HepG2 (cell line): ENCODE data around the gene IL6ST. TPM values are rescaled to one million over a fixed set of nuclear protein-coding genes. Genes with fewer than 3 reads are reported as not detected.

Experiments
- AKAP8 ChIP-seq: sonication (generic); formaldehyde crosslinking; IDR thresholded peaks from 2 replicates; pipeline ENCODE4 v1.5.1; 2020; ENCODE audit warnings: mild to moderate bottlenecking, missing genetic modification reagents
- GZF1 ChIP-seq: sonication (generic); formaldehyde crosslinking; IDR thresholded peaks from 2 replicates; pipeline ENCODE4 v1.5.1; 2020; ENCODE audit warnings: mild to moderate bottlenecking, missing genetic modification reagents
- HIC2 ChIP-seq: sonication (generic); formaldehyde crosslinking; IDR thresholded peaks from 2 replicates; pipeline ENCODE4 v1.9.0; 2022; ENCODE audit warnings: low read depth, missing genetic modification reagents
- HNRNPL ChIP-seq: fragments of 200-400 bp; formaldehyde crosslinking; IDR thresholded peaks from 2 replicates; pipeline ENCODE4 v1.6.1; 2017; ENCODE audit warnings: mild to moderate bottlenecking, low read depth, low read length
- PAXIP1 ChIP-seq: sonication (generic); formaldehyde crosslinking; conservative IDR thresholded peaks from 2 replicates; pipeline ENCODE4 v1.4.0; 2020; ENCODE audit warnings: mild to moderate bottlenecking, missing genetic modification reagents, moderate library complexity
- RXRB ChIP-seq: IDR thresholded peaks from 2 replicates; pipeline ENCODE4 v1.6.1; 2016; ENCODE audit warnings: borderline replicate concordance, missing genetic modification reagents, missing compliant biosample characterization
- YY1 ChIP-seq: IDR thresholded peaks from 2 replicates; pipeline ENCODE4 v1.6.1; 2011; ENCODE audit warnings: low read length, low read depth, moderate library complexity, mild to moderate bottlenecking; ENCODE audit not compliant: insufficient read depth, insufficient replicate concordance
- ZNF138 ChIP-seq: sonication (generic); formaldehyde crosslinking; IDR thresholded peaks from 2 replicates; pipeline ENCODE4 v1.5.0; 2020; ENCODE audit warnings: mild to moderate bottlenecking, low read depth, missing genetic modification reagents
- ZNF354B ChIP-seq: sonication (generic); formaldehyde crosslinking; IDR thresholded peaks from 2 replicates; pipeline ENCODE4 v1.8.0; 2022; ENCODE audit warnings: mild to moderate bottlenecking, missing genetic modification reagents
- ZNF629 ChIP-seq: sonication (generic); formaldehyde crosslinking; conservative IDR thresholded peaks from 2 replicates; pipeline ENCODE4 v1.5.0; 2020; ENCODE audit warnings: missing genetic modification reagents
- ZSCAN20 ChIP-seq: sonication (generic); formaldehyde crosslinking; IDR thresholded peaks from 2 replicates; pipeline ENCODE4 v1.4.0; 2020; ENCODE audit warnings: missing genetic modification reagents, mild to moderate bottlenecking, borderline replicate concordance
- polyA plus RNA-seq, 8 experiments: library from polyadenylated mRNA; depleted of rRNA in 3 of 8; stranded (reverse) in 7 of 8; unstranded in 1 of 8; fragments of >200 nt; fragmentation: Illumina TruSeq in 4 of 8; extraction: Trizol in 4 of 8; gene quantifications; 2 replicates each; pipeline versions ENCODE4 v1.2.1 to v1.2.3, GENCODE V29; 2011 to 2016; ENCODE audit warnings: low read depth in 4 of 8, missing spikeins in 1 of 8, mixed read lengths in 1 of 8; ENCODE audit not compliant: insufficient read depth in 1 of 8
- total RNA-seq, 5 experiments: library from RNA; depleted of rRNA; stranded (reverse); fragments of >200 nt; fragmentation: Illumina TruSeq; extraction: Trizol; gene quantifications; 2 replicates each; pipeline ENCODE4 v1.2.3, GENCODE V29; 2016; ENCODE audit warnings: low read depth in 1 of 5
- TF ChIP-seq, protein P1 (sequence below): sonication (generic); formaldehyde crosslinking; IDR thresholded peaks from 2 replicates; pipeline ENCODE4 v1.9.0; 2021; ENCODE audit warnings: missing genetic modification reagents, borderline replicate concordance
- TF ChIP-seq, protein P2 (sequence below), 2 experiments: sonication (generic) in 1 of 2; formaldehyde crosslinking in 1 of 2; IDR thresholded peaks; 2 replicates each; pipeline versions ENCODE4 v1.4.0 to v1.6.1; 2018 to 2020; ENCODE audit warnings: missing genetic modification reagents in 2 of 2, borderline replicate concordance in 1 of 2, low read depth in 1 of 2, mild to moderate bottlenecking in 1 of 2, missing biosample characterization in 1 of 2

Gene IL6ST
- total and polyA plus RNA-seq, 2 of the 13 experiments (the other 11 are each of a cell fraction or from before 2014, with no cell fraction given), result 66.6 to 166 TPM

DNA sequence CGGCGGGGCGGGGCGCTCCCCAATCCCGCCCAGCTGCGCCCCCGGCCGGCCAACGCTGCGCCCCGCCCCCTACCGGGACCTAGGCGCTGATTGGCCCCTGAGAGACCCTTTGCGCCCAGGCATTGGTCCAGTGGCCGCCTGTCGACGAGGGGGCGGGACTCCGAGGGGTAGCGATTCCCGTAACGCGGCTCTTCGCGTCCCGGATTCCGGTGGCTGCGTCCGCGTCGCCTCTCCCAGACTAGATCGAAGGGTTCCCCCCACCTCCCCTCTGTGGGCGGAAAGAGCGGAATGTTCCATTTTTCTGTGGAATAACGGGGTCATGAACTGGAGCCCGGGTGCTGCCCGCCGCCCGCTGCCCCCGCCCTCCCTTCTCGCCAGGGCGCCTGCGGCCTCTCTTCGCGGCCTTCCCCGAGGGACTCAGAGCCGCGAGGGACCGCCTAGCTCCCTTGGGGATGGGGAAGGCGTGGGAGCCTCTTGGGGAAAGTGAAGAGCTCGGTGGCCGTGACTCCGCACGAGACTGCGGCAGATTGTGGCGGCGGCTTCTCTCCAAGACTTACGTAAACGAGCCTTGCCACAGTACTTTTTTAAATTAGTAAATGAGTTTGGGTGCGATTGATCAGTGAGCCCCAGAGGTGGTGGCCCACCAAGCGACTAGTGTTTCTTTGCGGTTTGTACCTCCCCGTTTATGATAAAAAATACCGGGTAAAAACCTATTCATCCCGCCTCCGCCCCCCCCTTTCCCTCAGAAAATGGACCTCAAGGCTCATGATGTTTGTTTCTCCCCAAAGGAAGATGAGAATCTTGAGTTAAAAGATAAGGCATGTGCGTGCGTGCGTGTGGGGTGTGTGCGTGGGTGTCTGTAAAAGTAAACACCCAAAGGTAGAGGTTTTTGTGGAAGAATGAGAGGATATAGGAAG is 493 bp upstream of the IL6ST start (continued):
- TF ChIP-seq GZF1 (CRISPR knock-in tag) (peak; percentile 55; the same call in 1 of the 2 replicates), PAXIP1 (peak; percentile 76), ZNF354B (CRISPR knock-in tag) (0 out of 2 replicates have a peak, but pooled peaks have one; percentile 7), ZNF138 (CRISPR knock-in tag) (no peak), ZSCAN20 (CRISPR knock-in tag) (no peak), RXRB (CRISPR knock-in tag) (peak; percentile 91), YY1 (no peak), ZNF629 (CRISPR knock-in tag) (no peak), HNRNPL (peak; percentile 73; the same call in 1 of the 2 replicates), HIC2 (CRISPR knock-in tag) (0 out of 2 replicates have a peak, but pooled peaks have one; percentile 51), AKAP8 (CRISPR knock-in tag) (0 out of 2 replicates have a peak, but pooled peaks have one; percentile 60)
- TF ChIP-seq, protein P1, sequence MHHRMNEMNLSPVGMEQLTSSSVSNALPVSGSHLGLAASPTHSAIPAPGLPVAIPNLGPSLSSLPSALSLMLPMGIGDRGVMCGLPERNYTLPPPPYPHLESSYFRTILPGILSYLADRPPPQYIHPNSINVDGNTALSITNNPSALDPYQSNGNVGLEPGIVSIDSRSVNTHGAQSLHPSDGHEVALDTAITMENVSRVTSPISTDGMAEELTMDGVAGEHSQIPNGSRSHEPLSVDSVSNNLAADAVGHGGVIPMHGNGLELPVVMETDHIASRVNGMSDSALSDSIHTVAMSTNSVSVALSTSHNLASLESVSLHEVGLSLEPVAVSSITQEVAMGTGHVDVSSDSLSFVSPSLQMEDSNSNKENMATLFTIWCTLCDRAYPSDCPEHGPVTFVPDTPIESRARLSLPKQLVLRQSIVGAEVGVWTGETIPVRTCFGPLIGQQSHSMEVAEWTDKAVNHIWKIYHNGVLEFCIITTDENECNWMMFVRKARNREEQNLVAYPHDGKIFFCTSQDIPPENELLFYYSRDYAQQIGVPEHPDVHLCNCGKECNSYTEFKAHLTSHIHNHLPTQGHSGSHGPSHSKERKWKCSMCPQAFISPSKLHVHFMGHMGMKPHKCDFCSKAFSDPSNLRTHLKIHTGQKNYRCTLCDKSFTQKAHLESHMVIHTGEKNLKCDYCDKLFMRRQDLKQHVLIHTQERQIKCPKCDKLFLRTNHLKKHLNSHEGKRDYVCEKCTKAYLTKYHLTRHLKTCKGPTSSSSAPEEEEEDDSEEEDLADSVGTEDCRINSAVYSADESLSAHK, result no peak
- TF ChIP-seq, protein P2, sequence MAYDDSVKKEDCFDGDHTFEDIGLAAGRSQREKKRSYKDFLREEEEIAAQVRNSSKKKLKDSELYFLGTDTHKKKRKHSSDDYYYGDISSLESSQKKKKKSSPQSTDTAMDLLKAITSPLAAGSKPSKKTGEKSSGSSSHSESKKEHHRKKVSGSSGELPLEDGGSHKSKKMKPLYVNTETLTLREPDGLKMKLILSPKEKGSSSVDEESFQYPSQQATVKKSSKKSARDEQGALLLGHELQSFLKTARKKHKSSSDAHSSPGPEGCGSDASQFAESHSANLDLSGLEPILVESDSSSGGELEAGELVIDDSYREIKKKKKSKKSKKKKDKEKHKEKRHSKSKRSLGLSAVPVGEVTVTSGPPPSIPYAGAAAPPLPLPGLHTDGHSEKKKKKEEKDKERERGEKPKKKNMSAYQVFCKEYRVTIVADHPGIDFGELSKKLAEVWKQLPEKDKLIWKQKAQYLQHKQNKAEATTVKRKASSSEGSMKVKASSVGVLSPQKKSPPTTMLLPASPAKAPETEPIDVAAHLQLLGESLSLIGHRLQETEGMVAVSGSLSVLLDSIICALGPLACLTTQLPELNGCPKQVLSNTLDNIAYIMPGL (CRISPR knock-in tag; IDR thresholded peaks at IDR 0.05; ENCODE audit: borderline replicate concordance in 1 of 2, low read depth in 1 of 2), result peak in 1 of 2 experiments; percentile 91; a peak in 3 of 4 replicates
